CD14-positive monocyte (primary cell): ENCODE measurements around the gene ANKRD44. TPM values are rescaled to one million over a fixed set of nuclear protein-coding genes. Genes with fewer than 3 reads are reported as not detected.

Experiments
- DNase-seq, 3 donors: peaks; one replicate each; pipeline ENCODE4 v3.0.0-alpha.2; 2011 to 2022
- H2AFZ ChIP-seq: 2 replicates; pipeline ENCODE4 v1.6.0; 2012; ENCODE audit warnings: mild to moderate bottlenecking, low read depth, low read length, inconsistent platforms; ENCODE audit not compliant: insufficient read depth, poor library complexity, severe bottlenecking
- H3K27ac ChIP-seq, 2 donors: 1 replicate in 1 of 2; 2 replicates in 1 of 2; pipeline ENCODE4 v1.5.1; 2012 to 2013; ENCODE audit warnings: low read length in 2 of 2, control low read depth in 1 of 2, inconsistent platforms in 1 of 2, low read depth in 1 of 2, mild to moderate bottlenecking in 1 of 2
- H3K27me3 ChIP-seq, 2 donors: one replicate each; pipeline versions ENCODE4 v1.6.0 to v1.6.1; 2011 to 2013; ENCODE audit warnings: low read length in 2 of 2; ENCODE audit not compliant: control insufficient read depth in 2 of 2, insufficient read depth in 2 of 2
- H3K36me3 ChIP-seq, 2 donors: replicated peaks in 1 of 2; 1 replicate in 1 of 2; 2 replicates in 1 of 2; pipeline versions ENCODE4 v1.5.1 to v1.6.1; 2012 to 2013; ENCODE audit warnings: low read length in 2 of 2, control low read depth in 1 of 2, inconsistent platforms in 1 of 2, mild to moderate bottlenecking in 1 of 2; ENCODE audit not compliant: insufficient read depth in 2 of 2, control insufficient read depth in 1 of 2
- H3K4me1 ChIP-seq, 2 donors: 1 replicate in 1 of 2; 2 replicates in 1 of 2; pipeline versions ENCODE4 v1.5.1 to v1.6.1; 2012 to 2013; ENCODE audit warnings: low read length in 2 of 2, control low read depth in 1 of 2, inconsistent platforms in 1 of 2, mild to moderate bottlenecking in 1 of 2, moderate library complexity in 1 of 2; ENCODE audit not compliant: insufficient read depth in 2 of 2, control insufficient read depth in 1 of 2
- H3K4me2 ChIP-seq: replicated peaks from 2 replicates; pipeline ENCODE3; 2012; ENCODE audit warnings: low read length, moderate library complexity, mild to moderate bottlenecking; ENCODE audit not compliant: poor library complexity, severe bottlenecking; ENCODE audit errors: extremely low read depth
- H3K4me3 ChIP-seq, 3 experiments: fragments of 200-600 bp in 1 of 3; sonication (generic) in 1 of 3; replicated peaks in 1 of 3; 1 replicate in 2 of 3; 2 replicates in 1 of 3; pipeline ENCODE4 v1.5.1; 2011 to 2013; ENCODE audit warnings: low read length in 3 of 3, mild to moderate bottlenecking in 3 of 3, control low read depth in 2 of 3, low read depth in 2 of 3, inconsistent platforms in 1 of 3, moderate library complexity in 1 of 3
- H3K79me2 ChIP-seq: 2 replicates; pipeline ENCODE4 v1.6.0; 2012; ENCODE audit warnings: mild to moderate bottlenecking, control low read depth, inconsistent platforms, low read length, moderate library complexity; ENCODE audit not compliant: insufficient read depth
- H3K9ac ChIP-seq: 2 replicates; pipeline ENCODE4 v1.6.0; 2017; ENCODE audit warnings: low read length, mild to moderate bottlenecking; ENCODE audit not compliant: insufficient read depth, poor library complexity, severe bottlenecking
- H3K9me3 ChIP-seq, 2 donors: replicated peaks in 1 of 2; 1 replicate in 1 of 2; 2 replicates in 1 of 2; pipeline versions ENCODE4 v1.5.1 to v1.6.1; 2012 to 2013; ENCODE audit warnings: low read length in 2 of 2, control low read depth in 1 of 2; ENCODE audit not compliant: control insufficient read depth in 1 of 2, insufficient read depth in 1 of 2
- H4K20me1 ChIP-seq: 2 replicates; pipeline ENCODE4 v1.6.0; 2012; ENCODE audit warnings: mild to moderate bottlenecking, low read length, control low read depth, moderate library complexity; ENCODE audit not compliant: insufficient read depth
- H3K27ac Mint-ChIP-seq, 7 donors: one replicate each; pipeline ENCODE4 v1.8.0; 2020; ENCODE audit warnings: mild to moderate bottlenecking in 7 of 7, mixed read lengths in 7 of 7, moderate library complexity in 6 of 7, inconsistent platforms in 2 of 7
- H3K27me3 Mint-ChIP-seq, 3 donors: one replicate each; pipeline ENCODE4 v1.8.0; 2021 to 2022; ENCODE audit warnings: low read depth in 3 of 3, mild to moderate bottlenecking in 3 of 3, mixed read lengths in 3 of 3, moderate library complexity in 3 of 3, inconsistent platforms in 1 of 3
- H3K36me3 Mint-ChIP-seq, 2 donors: one replicate each; pipeline ENCODE4 v1.8.0; 2020; ENCODE audit warnings: mixed read lengths in 2 of 2, inconsistent platforms in 1 of 2, mild to moderate bottlenecking in 1 of 2
- H3K4me1 Mint-ChIP-seq: one replicate; pipeline ENCODE4 v1.8.0; 2020; ENCODE audit warnings: mild to moderate bottlenecking, mixed read lengths
- H3K4me3 Mint-ChIP-seq, 2 donors: one replicate each; pipeline ENCODE4 v1.8.0; 2020; ENCODE audit warnings: mild to moderate bottlenecking in 2 of 2, mixed read lengths in 2 of 2, moderate library complexity in 1 of 2
- H3K9me3 Mint-ChIP-seq, 7 donors: one replicate each; pipeline ENCODE4 v1.8.0; 2020 to 2022; ENCODE audit warnings: mixed read lengths in 7 of 7, mild to moderate bottlenecking in 6 of 7, moderate library complexity in 6 of 7, inconsistent platforms in 2 of 7
- CTCF ChIP-seq: fragments of 200-600 bp; IDR thresholded peaks from one replicate; pipeline ENCODE4 v1.8.0; 2022; ENCODE audit warnings: antibody characterized with exemption, mild to moderate bottlenecking
- WGBS: methylation state at CpG from one replicate; pipeline ENCODE4 v1.1.5; 2013; ENCODE audit warnings: missing lambda C conversion rate; ENCODE audit not compliant: insufficient coverage; 5-methylcytosine and 5-hydroxymethylcytosine counted together
- intact Hi-C, 2 donors: fragments of 100-400 bp; cut with micrococcal nuclease; formaldehyde crosslinking; loops; one replicate each; pipeline versions ENCODE4 v1.15.0 to v1.15.1; 2023
- polyA plus RNA-seq, 3 donors: library from polyadenylated mRNA; depleted of rRNA in 1 of 3; unstranded in 2 of 3; stranded (reverse) in 1 of 3; fragments of 300-500 nt in 2 of 3; fragments of >200 nt in 1 of 3; fragmentation: Illumina TruSeq in 2 of 3; gene quantifications; 1 replicate in 2 of 3; 2 replicates in 1 of 3; pipeline ENCODE4 v1.2.3, GENCODE V29; 2012 to 2021

ANKRD44 gene
- polyA plus RNA-seq, 3 donors: 55.7 to 91.9 (median 64.9) TPM

- no CpG with 5 or more reads among the region's 1 CpG for WGBS
- no peak overlapping the region for H3K4me3 Mint-ChIP-seq
- no peak overlapping the region for H2AFZ ChIP-seq
- H3K36me3 ChIP-seq: peaks cover 58 to 89% of the 10 kb centered on the region in 2 donors
- peaks cover 51% of the 10 kb centered on the region for H4K20me1 ChIP-seq
- H3K9me3 Mint-ChIP-seq: no peaks in the 10 kb centered on the region
- no peaks in the 10 kb centered on the region for H3K79me2 ChIP-seq
- H3K4me1 ChIP-seq: no peaks in the 10 kb centered on the region
- no peak for TF ChIP-seq CTCF
- no peak overlapping the region for H3K9ac ChIP-seq
- H3K27ac Mint-ChIP-seq: no peak overlapping the region
- no peaks in the 10 kb centered on the region for H3K9me3 ChIP-seq
- H3K27me3 ChIP-seq: no peaks in the 10 kb centered on the region
- DNase-seq: no peak
- no peak overlapping the region for H3K4me3 ChIP-seq
- peaks cover 82 to 84% of the 10 kb centered on the region in 2 donors for H3K36me3 Mint-ChIP-seq
- peaks cover 2% of the 10 kb centered on the region for H3K4me1 Mint-ChIP-seq
- H3K27ac ChIP-seq: no peak overlapping the region
- intact Hi-C loops: no loop called here
- no peaks in the 10 kb centered on the region for H3K27me3 Mint-ChIP-seq
- no peak overlapping the region for H3K4me2 ChIP-seq
These were observed 187.8 kb downstream of the ANKRD44 start for GRCh38 chr2:197122821-197123220.

GRCh38 chr2:197121756-197122385 lies 188.7 kb downstream of the ANKRD44 start:
- no peaks in the 10 kb centered on the region for H3K9me3 Mint-ChIP-seq
- no peak overlapping the region for H3K4me3 Mint-ChIP-seq
- H3K36me3 Mint-ChIP-seq: peaks cover 83 to 92% of the 10 kb centered on the region in 2 donors
- Histone ChIP-seq H3K4me2 (no peak overlapping the region), H3K27me3 (no peaks in the 10 kb centered on the region), H3K4me3 (no peak overlapping the region), H3K4me1 (no peaks in the 10 kb centered on the region), H3K9ac (no peak overlapping the region), H3K9me3 (no peaks in the 10 kb centered on the region), H2AFZ (no peak overlapping the region), H3K36me3 (peaks cover 65 to 97% of the 10 kb centered on the region in 2 donors), H3K27ac (peak overlapping the region in 1 of 2 donors; percentile 34), H4K20me1 (peaks cover 44% of the 10 kb centered on the region), H3K79me2 (no peaks in the 10 kb centered on the region)
- WGBS: 63% methylated on average over 3 of the region's 6 CpGs
- intact Hi-C loops: no loop called here
- DNase-seq: no peak
- no peaks in the 10 kb centered on the region for H3K27me3 Mint-ChIP-seq
- H3K27ac Mint-ChIP-seq: peak overlapping the region in 3 of 7 donors; percentile 0 to 70 (median 48)
- TF ChIP-seq CTCF: no peak
- no peaks in the 10 kb centered on the region for H3K4me1 Mint-ChIP-seq
